Activated T-cell treated with anti-CD3 and anti-CD28 coated beads for 1 hour (primary cell): ENCODE results near the gene TMC6.
"Not testable (repeated sequence)": the region's sequence is repeated elsewhere in the genome, so short reads cannot be mapped to it uniquely, and the experiment has no call there.

ENCODE experiments used
- DNase-seq: peaks from one replicate; pipeline ENCODE4 v3.0.0-alpha.2; 2020; ENCODE audit warnings: low read depth

Gene TMC6

DNA sequence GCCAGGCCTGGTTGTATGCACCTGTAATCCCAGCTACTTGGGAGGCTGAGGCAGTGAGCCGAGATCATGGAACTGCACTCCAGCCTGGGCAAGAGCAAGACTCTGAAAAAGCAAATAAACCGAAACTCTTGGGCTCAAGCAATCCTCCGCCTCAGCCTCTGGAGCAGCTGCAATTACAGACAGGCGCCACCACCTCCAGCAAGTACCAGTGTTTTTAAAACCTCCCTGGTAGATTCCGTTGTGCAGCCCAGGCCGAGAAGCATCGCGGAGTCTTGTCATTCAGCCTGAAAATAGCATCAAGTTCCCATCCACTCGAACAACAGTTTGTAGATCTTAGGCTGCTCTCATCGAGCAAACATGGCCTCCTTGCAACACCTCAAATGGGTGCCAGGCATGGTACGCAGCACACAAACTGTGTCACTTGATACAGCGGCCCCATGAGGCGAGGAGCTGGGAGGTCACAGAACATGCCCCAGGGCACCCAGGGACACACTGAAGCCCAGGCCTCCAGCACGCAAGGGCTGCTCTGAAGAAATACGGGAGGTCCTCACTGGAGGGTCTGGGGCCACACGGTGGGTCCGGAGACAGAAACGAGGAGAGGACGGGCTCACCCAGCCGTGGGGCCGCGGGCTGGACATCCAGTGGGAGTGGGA, 18.1 kb downstream of the TMC6 start:
- no peak for DNase-seq

DNA sequence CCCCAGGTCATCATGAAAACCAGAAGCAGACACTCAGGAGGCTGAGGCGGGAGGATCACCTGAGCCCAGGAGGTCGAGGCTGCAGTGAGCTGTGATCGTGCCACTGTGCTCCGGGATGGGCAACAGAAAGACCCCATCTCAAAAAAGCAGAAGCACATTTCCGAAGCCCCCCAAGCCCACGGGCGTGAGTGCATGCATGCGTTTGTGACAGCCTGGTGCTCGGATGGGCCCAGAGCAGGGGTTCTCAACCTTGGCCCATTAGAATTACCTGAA, 19.1 kb downstream of the TMC6 start:
- DNase-seq, result no peak

- DNase-seq, result no peak
Observed at GRCh38 chr17:78108726-78109488, 19.6 kb downstream of the TMC6 start.

- DNase-seq, result no peak
Observed at GRCh38 chr17:78107976-78108725, 20.4 kb downstream of the TMC6 start.

DNA sequence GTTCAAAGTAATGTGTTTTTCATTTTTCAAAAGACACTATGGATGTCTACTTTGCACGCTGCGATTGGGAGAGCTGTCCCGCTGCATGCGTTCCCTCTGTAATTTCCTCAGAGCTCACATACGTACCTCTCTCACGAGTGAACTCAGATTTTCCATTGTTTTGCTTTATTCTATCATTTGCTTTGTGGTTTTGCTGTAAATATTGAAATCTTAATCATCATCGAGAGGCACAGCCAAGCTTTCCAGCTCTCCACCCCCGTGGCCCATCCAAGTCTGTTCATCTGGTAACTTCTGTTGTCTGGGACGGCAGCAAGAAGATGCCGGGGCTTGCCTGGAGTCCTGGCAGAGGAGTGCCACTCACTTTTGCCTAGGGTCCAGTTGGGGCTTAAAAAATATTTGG, 21.1 kb downstream of the TMC6 start:
- DNase-seq, result no peak

- no peak for DNase-seq
Observed at GRCh38 chr17:78106211-78106610, 22.3 kb downstream of the TMC6 start.

DNA sequence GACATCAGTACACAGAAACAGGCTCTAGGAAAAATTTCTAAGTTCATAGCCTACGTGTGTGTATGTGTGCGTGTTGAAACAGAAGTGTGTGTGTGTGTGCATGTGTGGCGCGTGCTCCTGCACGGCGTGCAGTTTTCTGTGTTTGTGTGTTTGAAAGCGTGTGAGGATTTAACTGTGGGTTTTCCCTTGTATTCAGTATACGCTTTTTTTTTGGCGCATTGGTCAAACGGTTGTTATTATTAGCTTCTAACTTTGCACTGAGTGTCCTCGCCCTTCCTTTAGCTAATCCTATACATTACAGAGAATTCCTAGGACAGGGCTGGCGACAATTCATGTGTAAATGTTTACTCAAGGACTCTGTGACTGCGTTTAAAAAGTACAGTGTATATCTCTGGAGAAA, 23.0 kb downstream of the TMC6 start:
- no peak for DNase-seq

DNA sequence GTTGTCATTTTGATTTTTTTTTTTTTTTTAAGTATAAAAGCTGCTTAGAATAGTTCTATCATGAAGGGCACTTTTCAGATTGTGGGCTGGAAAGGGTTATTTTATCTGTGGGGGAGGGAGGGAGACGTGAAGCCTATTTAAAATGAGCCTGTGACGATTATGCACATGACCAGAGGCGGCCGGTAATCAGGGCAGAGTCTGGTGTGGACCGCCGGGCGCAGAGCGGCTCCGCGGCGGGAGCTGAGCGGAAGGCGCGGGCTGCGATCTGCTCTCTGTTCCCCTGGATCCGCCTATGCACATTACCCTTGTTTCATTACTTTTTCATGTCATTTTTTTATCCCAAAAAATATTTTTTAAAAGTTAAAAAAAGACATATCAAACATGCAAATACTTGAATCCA, 23.5 kb downstream of the TMC6 start:
- DNase-seq, result no peak

DNA sequence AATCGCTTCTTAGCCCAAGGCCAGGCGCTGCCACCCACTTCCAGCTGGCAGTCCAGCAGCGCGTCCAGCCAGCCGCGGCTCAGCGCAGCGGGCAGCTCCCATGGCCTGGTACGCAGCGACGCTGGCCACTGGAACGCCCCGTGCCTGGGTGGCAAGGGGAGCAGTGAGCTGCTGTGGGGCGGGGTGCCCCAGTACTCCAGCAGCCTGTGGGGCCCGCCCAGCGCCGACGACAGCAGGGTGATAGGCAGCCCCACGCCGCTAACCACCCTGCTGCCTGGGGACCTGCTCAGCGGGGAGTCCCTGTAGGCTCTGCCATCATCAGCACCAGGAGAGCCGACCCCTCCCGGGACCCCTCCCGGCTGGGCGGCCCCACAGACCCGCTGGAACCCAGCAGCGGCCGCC, 24.0 kb downstream of the TMC6 start:
- DNase-seq, result no peak

DNA sequence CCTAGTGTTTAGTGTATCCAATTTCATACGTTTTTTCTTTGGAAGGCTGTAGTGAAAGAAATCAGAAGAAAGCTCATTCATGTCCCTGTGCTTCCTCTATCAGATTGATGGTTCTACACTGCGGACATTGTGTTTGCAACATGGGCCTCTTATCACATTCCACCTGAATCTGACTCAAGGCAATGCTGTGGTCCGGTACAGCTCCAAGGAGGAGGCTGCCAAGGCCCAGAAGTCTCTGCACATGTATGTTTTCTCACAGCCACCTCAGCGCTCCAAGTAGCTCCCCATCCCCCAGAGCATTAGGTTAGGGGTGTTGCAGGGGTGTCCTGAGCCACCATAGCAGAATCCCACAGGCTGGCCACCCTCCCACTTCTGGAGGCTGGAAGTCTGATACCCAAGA, 25.2 kb downstream of the TMC6 start:
- DNase-seq, result no peak

GRCh38 chr17:78101542-78101941, 27.0 kb downstream of the TMC6 start:
- no peak for DNase-seq

GRCh38 chr17:78101112-78101511, 27.4 kb downstream of the TMC6 start:
- no peak for DNase-seq

DNA sequence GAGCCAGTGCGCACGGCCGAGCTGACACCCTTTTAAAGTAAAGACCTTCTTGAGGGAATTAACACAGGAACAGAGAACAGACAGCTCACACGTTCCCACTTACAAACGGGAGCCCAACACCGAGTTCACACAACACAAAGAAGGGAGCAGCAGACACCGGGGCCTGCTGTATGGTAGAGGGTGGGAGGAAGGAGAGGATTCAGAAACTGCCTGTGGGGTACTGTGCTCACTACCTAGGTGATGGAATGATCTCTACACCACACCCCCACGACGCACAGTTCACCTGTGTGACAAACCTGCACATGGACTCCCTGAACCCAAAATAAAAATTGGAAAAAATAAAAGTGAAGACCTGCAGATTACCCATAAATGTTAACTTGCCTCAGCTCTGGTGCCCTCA, 32.5 kb downstream of the TMC6 start:
- no peak for DNase-seq

DNA sequence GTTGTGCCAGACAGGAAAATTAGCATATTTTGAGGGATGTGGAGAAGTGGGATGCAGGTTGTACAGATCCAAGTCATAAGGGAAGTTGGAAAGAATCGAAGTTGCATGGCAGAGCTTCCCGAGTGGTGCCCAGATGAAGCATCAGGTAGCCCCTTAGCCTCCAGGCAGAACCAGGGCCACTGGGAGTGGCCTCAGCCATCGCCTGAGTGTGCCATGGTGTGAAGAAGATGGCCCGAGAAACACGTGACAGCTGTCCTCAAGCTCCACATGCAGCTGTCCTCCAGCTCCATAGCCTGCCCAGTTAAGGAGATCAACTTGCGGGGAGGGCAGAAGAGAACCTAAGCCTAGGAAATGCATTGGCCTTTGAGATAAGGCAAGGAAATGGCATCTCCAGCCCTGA, 33.5 kb downstream of the TMC6 start:
- DNase-seq, result no peak

GRCh38 chr17:78092794-78093324, 35.7 kb downstream of the TMC6 start:
- DNase-seq, result no peak

DNA sequence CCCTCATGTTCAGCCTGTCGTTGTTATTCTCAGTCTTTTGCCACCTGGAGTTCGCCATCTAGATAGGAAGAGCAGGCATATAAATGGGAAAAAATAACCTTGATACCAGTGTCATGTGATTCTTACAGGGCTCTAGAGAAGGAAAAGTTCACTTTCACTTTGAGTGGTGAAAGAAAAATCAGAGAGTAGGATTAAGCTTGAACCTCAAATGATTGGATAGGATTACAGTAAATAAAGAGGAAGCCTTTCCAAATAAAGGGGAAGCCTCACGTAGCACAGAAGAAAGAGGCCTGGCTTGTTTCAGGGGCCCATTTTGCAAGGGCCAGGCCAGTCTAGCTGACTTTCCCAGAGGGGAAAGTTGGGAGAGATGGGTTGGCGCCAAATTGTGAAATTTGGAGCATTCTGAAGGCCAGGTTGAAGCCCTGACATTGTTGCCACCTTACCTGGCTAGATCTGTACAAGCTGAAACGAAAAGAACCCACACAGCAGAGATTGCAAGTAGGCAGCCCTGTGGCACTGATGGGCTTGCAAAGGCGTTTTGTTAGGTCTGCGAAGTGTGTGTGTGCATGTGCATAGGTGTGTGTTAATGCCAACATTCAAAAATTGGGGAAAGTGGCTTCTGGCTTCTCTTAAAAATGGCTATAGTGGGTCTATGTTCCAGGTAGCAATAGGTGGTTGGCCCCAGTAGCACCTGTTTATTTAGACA, 38.8 kb downstream of the TMC6 start:
- no peak for DNase-seq

- DNase-seq, result no peak
Observed at GRCh38 chr17:78088529-78088928, 40.0 kb downstream of the TMC6 start.

- DNase-seq, result no peak
Observed at GRCh38 chr17:78086740-78087139, 41.8 kb downstream of the TMC6 start.

DNA sequence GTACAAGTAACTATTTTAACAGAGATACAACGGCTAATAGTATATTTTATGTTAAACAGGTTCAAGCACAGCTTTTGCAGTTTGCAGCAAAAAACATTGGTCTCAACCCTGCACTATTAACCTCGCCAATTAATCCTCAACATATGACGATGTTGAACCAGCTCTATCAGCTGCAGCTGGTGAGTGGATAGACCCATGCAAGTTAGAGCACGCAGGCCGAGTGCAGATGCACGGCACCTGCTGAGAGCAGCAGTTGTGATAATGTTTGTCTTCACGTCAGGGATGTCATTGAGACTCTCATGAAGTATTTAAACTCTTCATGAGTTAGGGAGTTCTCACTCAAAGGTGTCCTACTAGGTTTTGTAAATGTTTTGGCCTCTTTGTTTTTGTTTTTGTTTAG, 45.6 kb downstream of the TMC6 start:
- no peak for DNase-seq

DNA sequence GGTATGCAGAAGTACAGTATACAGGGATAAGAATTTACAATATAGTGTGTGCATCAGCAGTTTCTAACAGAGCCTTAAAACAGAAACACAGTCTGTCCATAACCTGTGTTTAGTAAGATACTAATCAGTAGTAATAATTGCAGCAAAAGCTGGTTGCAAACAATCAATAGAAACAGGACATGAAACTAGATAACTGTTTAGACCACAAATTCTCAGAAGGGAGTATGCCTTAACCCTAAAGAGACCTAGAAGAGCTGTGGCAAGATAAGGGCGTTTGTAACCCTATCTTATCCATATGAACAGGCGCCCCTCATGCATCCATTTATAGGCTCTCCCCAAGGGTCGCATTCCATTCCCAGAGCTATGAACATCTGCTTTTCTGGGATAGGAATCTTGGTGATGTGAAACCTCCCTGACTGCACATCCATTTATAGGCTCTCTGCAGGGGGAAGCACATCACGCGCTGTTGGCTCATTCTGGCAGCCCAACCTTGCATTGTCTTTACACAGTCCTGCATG, 46.1 kb downstream of the TMC6 start:
- not testable (repeated sequence) for DNase-seq

GRCh38 chr17:78081551-78081950, 47.0 kb downstream of the TMC6 start:
- DNase-seq, result no peak

DNA sequence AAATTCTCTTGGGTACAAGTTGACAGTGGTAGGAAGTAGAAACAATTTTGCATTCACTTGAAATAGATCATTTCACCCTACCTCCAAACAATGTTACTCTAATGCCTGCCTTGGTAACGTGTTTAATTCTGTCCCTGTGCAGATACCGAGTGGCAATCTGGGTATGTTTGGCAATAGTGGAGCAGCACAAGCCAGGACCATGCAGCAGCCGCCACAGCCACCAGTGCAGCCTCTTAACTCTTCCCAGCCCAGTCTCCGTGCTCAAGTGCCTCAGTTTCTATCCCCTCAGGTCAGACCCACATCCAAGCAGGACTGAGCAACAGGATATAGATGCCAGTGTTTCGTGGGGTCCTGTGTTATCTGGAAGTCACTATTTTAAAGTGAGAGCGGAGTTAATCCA, 49.3 kb downstream of the TMC6 start:
- DNase-seq, result no peak
